MM.1S (cell line): ENCODE results near the gene USP9X.

Experiments used
- DNase-seq: peaks from one replicate; pipeline ENCODE4 v3.0.0-alpha.2; 2015
- H2AFZ ChIP-seq: fragments of 300-600 bp; sonication (generic); 2 replicates; pipeline ENCODE4 v1.6.0; 2016; ENCODE audit warnings: antibody characterized with exemption, low read length
- H3F3A ChIP-seq: fragments of 300-600 bp; sonication (generic); 2 replicates; pipeline ENCODE4 v1.6.1; 2016; ENCODE audit warnings: mild to moderate bottlenecking, antibody characterized with exemption, low read length, moderate library complexity, mixed read lengths; ENCODE audit not compliant: insufficient read depth
- H3K27ac ChIP-seq: fragments of 300-600 bp; sonication (generic); 2 replicates; pipeline ENCODE4 v1.5.1; 2016; ENCODE audit warnings: mild to moderate bottlenecking, low read length
- H3K27me3 ChIP-seq: fragments of 300-600 bp; sonication (generic); replicated peaks from 2 replicates; pipeline ENCODE4 v1.6.0; 2016; ENCODE audit warnings: low read length; ENCODE audit not compliant: insufficient read depth
- H3K36me3 ChIP-seq: fragments of 300-600 bp; sonication (generic); replicated peaks from 2 replicates; pipeline ENCODE4 v1.6.1; 2016; ENCODE audit warnings: mild to moderate bottlenecking, low read length, mixed read lengths; ENCODE audit not compliant: insufficient read depth
- H3K4me1 ChIP-seq: fragments of 300-600 bp; sonication (generic); 2 replicates; pipeline ENCODE4 v1.6.1; 2016; ENCODE audit warnings: low read length, mixed read lengths
- H3K4me2 ChIP-seq: fragments of 300-600 bp; sonication (generic); 2 replicates; pipeline ENCODE4 v1.6.0; 2016; ENCODE audit warnings: low read depth, low read length
- H3K4me3 ChIP-seq: fragments of 300-600 bp; sonication (generic); 2 replicates; pipeline ENCODE4 v1.5.1; 2016; ENCODE audit warnings: low read length, mixed read lengths
- H3K79me2 ChIP-seq: fragments of 300-600 bp; sonication (generic); 2 replicates; pipeline ENCODE4 v1.6.1; 2016; ENCODE audit warnings: mixed run types, low read length, mixed read lengths
- H3K9ac ChIP-seq: fragments of 300-600 bp; sonication (generic); 2 replicates; pipeline ENCODE4 v1.6.1; 2016; ENCODE audit warnings: low read length, mixed read lengths
- H3K9me2 ChIP-seq: fragments of 300-600 bp; sonication (generic); replicated peaks from 2 replicates; pipeline ENCODE4 v1.6.1; 2016; ENCODE audit warnings: mild to moderate bottlenecking, low read length, mixed read lengths; ENCODE audit not compliant: insufficient read depth
- H3K9me3 ChIP-seq: fragments of 300-600 bp; sonication (generic); replicated peaks from 2 replicates; pipeline ENCODE4 v1.6.1; 2016; ENCODE audit warnings: mild to moderate bottlenecking, low read length, mixed read lengths; ENCODE audit not compliant: insufficient read depth
- H4K20me1 ChIP-seq: fragments of 300-600 bp; sonication (generic); 2 replicates; pipeline ENCODE4 v1.6.1; 2016; ENCODE audit warnings: mild to moderate bottlenecking, low read length, moderate library complexity, mixed read lengths; ENCODE audit not compliant: insufficient read depth
- EZH2 ChIP-seq: fragments of 300-600 bp; sonication (generic); optimal IDR thresholded peaks from 2 replicates; pipeline ENCODE3; 2017; ENCODE audit warnings: low read depth, mild to moderate bottlenecking, antibody characterized with exemption, low read length, mixed read lengths
- EZH2phosphoT487 ChIP-seq: fragments of 300-600 bp; sonication (generic); IDR thresholded peaks from 2 replicates; pipeline ENCODE4 v1.6.1; 2018; ENCODE audit warnings: antibody characterized with exemption, low read length
- TF ChIP-seq, protein P1 (sequence below): fragments of 300-600 bp; sonication (generic); IDR thresholded peaks from 2 replicates; pipeline ENCODE4 v1.5.1; 2016; ENCODE audit warnings: antibody characterized with exemption, low read length, mixed read lengths

The USP9X gene

DNA sequence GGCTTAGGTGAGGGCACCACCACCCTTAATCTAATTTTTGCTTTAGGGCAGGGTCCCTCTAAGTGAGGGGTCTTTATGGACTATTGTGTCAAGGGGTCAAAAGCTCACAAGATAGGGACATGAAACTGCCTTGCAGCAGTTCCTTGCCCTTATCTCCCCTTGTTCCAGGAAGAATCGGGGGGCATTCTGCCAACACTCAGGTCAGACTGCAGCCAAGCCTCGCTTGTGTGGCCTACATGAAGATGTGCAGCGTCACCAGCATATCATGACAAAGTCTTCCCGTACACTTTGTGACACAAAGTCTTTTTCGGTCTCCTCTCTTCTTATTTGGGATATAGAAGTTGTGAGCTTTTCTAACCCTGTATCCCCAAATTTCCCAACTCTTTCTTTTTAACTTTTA lies 17.5 kb upstream of the USP9X start:
- no peak overlapping the region for H2AFZ ChIP-seq
- TF ChIP-seq EZH2, result no peak
- TF ChIP-seq, protein P1, sequence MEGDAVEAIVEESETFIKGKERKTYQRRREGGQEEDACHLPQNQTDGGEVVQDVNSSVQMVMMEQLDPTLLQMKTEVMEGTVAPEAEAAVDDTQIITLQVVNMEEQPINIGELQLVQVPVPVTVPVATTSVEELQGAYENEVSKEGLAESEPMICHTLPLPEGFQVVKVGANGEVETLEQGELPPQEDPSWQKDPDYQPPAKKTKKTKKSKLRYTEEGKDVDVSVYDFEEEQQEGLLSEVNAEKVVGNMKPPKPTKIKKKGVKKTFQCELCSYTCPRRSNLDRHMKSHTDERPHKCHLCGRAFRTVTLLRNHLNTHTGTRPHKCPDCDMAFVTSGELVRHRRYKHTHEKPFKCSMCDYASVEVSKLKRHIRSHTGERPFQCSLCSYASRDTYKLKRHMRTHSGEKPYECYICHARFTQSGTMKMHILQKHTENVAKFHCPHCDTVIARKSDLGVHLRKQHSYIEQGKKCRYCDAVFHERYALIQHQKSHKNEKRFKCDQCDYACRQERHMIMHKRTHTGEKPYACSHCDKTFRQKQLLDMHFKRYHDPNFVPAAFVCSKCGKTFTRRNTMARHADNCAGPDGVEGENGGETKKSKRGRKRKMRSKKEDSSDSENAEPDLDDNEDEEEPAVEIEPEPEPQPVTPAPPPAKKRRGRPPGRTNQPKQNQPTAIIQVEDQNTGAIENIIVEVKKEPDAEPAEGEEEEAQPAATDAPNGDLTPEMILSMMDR, result no peak
- no peak for TF ChIP-seq EZH2phosphoT487
- H3K36me3 ChIP-seq, result no peaks in the 10 kb centered on the region
- H3K79me2 ChIP-seq, result no peaks in the 10 kb centered on the region
- no peak overlapping the region for H3K4me2 ChIP-seq
- no peaks in the 10 kb centered on the region for H3K27me3 ChIP-seq
- H3K4me1 ChIP-seq, result no peaks in the 10 kb centered on the region
- no peak overlapping the region for H3K9ac ChIP-seq
- H3F3A ChIP-seq, result no peaks in the 10 kb centered on the region
- H3K9me3 ChIP-seq, result no peaks in the 10 kb centered on the region
- H3K4me3 ChIP-seq, result no peak overlapping the region
- no peak overlapping the region for H3K27ac ChIP-seq
- H4K20me1 ChIP-seq, result no peaks in the 10 kb centered on the region
- DNase-seq, result no peak
- no peaks in the 10 kb centered on the region for H3K9me2 ChIP-seq

DNA sequence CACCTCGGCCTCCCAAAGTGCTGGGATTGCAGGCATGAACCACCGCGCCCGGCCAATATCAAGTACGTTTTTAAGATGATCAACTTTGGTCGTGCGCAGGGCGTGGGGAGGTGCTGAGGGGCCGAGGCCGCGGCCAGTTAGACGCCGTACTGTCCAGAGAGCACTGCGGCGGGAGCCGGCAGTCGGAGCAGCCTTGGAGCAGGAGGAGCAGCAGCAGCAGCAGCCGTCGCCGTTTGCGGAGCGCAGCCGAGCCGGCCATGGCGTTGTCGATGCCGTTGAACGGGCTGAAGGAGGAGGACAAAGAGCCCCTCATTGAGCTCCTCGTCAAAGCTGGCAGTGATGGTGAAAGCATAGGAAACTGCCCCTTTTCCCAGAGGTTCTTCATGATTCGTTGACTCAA lies 8.5 kb upstream of the USP9X start:
- H4K20me1 ChIP-seq, result no peaks in the 10 kb centered on the region
- H2AFZ ChIP-seq, result no peak overlapping the region
- H3K4me2 ChIP-seq, result no peak overlapping the region
- no peak overlapping the region for H3K9ac ChIP-seq
- H3K79me2 ChIP-seq, result no peaks in the 10 kb centered on the region
- H3K27ac ChIP-seq, result no peak overlapping the region
- no peaks in the 10 kb centered on the region for H3F3A ChIP-seq
- H3K4me3 ChIP-seq, result no peak overlapping the region
- no peaks in the 10 kb centered on the region for H3K9me2 ChIP-seq
- H3K27me3 ChIP-seq, result no peaks in the 10 kb centered on the region
- H3K36me3 ChIP-seq, result no peaks in the 10 kb centered on the region
- H3K4me1 ChIP-seq, result no peaks in the 10 kb centered on the region
- no peaks in the 10 kb centered on the region for H3K9me3 ChIP-seq
- TF ChIP-seq EZH2, result no peak
- no peak for DNase-seq

DNA sequence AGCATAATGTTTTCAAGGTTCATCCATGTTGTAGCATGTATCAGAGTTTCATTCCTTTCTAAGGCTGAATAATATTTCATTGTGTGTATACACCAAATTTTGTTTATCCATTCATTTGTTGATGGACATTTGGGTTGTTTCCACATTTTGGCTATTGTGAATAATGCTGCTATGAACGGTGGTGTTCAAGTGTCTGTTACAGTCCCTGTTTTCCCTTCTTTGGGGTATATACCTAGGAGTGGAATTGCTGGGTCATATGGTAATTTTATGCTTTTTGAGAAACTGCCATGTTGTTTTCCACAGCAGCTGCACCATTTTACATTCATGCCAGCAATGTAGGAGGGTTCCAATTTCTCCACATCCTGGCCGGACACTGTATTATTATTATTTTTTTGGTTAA lies 3.4 kb upstream of the USP9X start:
- H3K4me3 ChIP-seq, result no peak overlapping the region
- H3F3A ChIP-seq, result peaks cover 3% of the 10 kb centered on the region
- TF ChIP-seq EZH2 (no peak), EZH2phosphoT487 (no peak)
- TF ChIP-seq, protein P1, result no peak
- no peak for DNase-seq
- H3K4me2 ChIP-seq, result no peak overlapping the region
- H3K9ac ChIP-seq, result no peak overlapping the region
- H3K9me3 ChIP-seq, result no peaks in the 10 kb centered on the region
- H3K79me2 ChIP-seq, result peaks cover 15% of the 10 kb centered on the region
- H3K4me1 ChIP-seq, result no peaks in the 10 kb centered on the region; the same call in 1 of the 2 replicates
- H4K20me1 ChIP-seq, result peaks cover 2% of the 10 kb centered on the region; the same call in 1 of the 2 replicates
- H3K9me2 ChIP-seq, result no peaks in the 10 kb centered on the region
- H3K36me3 ChIP-seq, result no peaks in the 10 kb centered on the region
- no peak overlapping the region for H3K27ac ChIP-seq
- no peaks in the 10 kb centered on the region for H3K27me3 ChIP-seq
- H2AFZ ChIP-seq, result no peak overlapping the region

DNA sequence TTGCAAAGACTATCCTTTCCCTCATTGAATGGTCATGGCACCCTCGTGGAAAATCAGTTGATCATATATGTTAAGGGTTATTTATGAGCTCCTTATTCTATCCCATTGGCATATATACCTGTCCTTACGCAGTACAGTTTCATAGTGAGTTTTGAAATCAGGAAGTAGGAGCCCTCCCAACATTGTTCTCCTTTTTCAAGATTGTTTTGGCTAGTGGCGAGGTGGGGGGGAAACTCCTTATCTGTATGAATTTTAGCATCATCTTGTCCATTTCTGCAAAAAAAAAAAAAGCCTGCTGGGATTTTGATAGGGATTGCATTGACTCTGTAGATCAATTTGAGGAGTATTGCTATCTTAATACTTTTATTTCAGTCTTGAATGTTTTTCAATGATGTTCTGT lies 2.5 kb upstream of the USP9X start:
- no peak for TF ChIP-seq EZH2

More for the DNA sequence above, 2.5 kb upstream of the USP9X start:
- peaks cover 10% of the 10 kb centered on the region for H4K20me1 ChIP-seq
- H3K9me3 ChIP-seq, result no peaks in the 10 kb centered on the region
- no peak overlapping the region for H2AFZ ChIP-seq
- no peaks in the 10 kb centered on the region for H3K9me2 ChIP-seq
- no peak overlapping the region for H3K9ac ChIP-seq
- no peaks in the 10 kb centered on the region for H3K36me3 ChIP-seq
- no peak for DNase-seq
- H3F3A ChIP-seq, result peaks cover 9% of the 10 kb centered on the region
- no peak overlapping the region for H3K4me2 ChIP-seq
- H3K27me3 ChIP-seq, result no peaks in the 10 kb centered on the region
- no peak overlapping the region for H3K27ac ChIP-seq
- no peaks in the 10 kb centered on the region; the same call in 1 of the 2 replicates for H3K4me1 ChIP-seq
- H3K4me3 ChIP-seq, result no peak overlapping the region
- peaks cover 25% of the 10 kb centered on the region for H3K79me2 ChIP-seq
